Stimulated activated CD4-positive, alpha-beta T cell treated with anti-CD3 and anti-CD28 coated beads, Interleukin-1b, Interleukin-23, amount 100 ng/mL, for 24 hours (primary cell): ENCODE measurements around the gene FDXR.

Experiments
- DNase-seq, 4 experiments: peaks; one replicate each; pipeline ENCODE4 v3.0.0-alpha.2; 2020; ENCODE audit warnings: low read depth in 4 of 4, low spot score in 1 of 4

FDXR gene

GRCh38 chr17:74898376-74898946 is 25.7 kb upstream of the FDXR start:
- no peak for DNase-seq

- no peak for DNase-seq
Measured at GRCh38 chr17:74893936-74894671, 21.3 kb upstream of the FDXR start.

GRCh38 chr17:74892974-74893911 is 20.4 kb upstream of the FDXR start, which contains the start of gene FADS6:
TSS of gene FADS6 (minus strand) at chr17:74893633. CDS start at chr17:74893595, 38 bp downstream.
- no peak for DNase-seq

- DNase-seq: no peak
Measured at GRCh38 chr17:74892013-74892841, 19.4 kb upstream of the FDXR start.

GRCh38 chr17:74890554-74890953 is 17.8 kb upstream of the FDXR start:
- no peak for DNase-seq

GRCh38 chr17:74888469-74888868 is 15.7 kb upstream of the FDXR start:
- DNase-seq: no peak

GRCh38 chr17:74883241-74883745 is 10.5 kb upstream of the FDXR start:
- no peak for DNase-seq

GRCh38 chr17:74882517-74883240 is 9.9 kb upstream of the FDXR start:
- DNase-seq: no peak

GRCh38 chr17:74881073-74881472 is 8.3 kb upstream of the FDXR start:
- no peak for DNase-seq

- no peak for DNase-seq
Measured at GRCh38 chr17:74879308-74879707, 6.5 kb upstream of the FDXR start.

GRCh38 chr17:74878658-74879057 is 5.9 kb upstream of the FDXR start:
- no peak for DNase-seq

- no peak for DNase-seq
Measured at GRCh38 chr17:74877592-74878548, 5.1 kb upstream of the FDXR start.

GRCh38 chr17:74875977-74876593 is 3.3 kb upstream of the FDXR start:
- DNase-seq: no peak

GRCh38 chr17:74875155-74875976 is 2.6 kb upstream of the FDXR start:
- DNase-seq: no peak

- DNase-seq: no peak
Measured at GRCh38 chr17:74874615-74875037, 1.8 kb upstream of the FDXR start.

- no peak for DNase-seq
Measured at GRCh38 chr17:74873874-74874614, 1.2 kb upstream of the FDXR start.
